Stimulated activated CD4-positive, alpha-beta T cell treated with anti-CD3 and anti-CD28 coated beads, TNF-alpha, amount 100 ng/mL, for 1 hour (primary cell): ENCODE measurements around the gene DNAJC5.

Experiments used
- DNase-seq, 3 donors: peaks; one replicate each; pipeline ENCODE4 v3.0.0-alpha.2; 2020; ENCODE audit warnings: low read depth in 3 of 3, low spot score in 1 of 3

The DNAJC5 gene

GRCh38 chr20:63883201-63883593 is 11.7 kb upstream of the DNAJC5 start:
- no peak for DNase-seq

- DNase-seq = no peak
Measured at GRCh38 chr20:63884506-63885263, 10.2 kb upstream of the DNAJC5 start.

GRCh38 chr20:63885264-63886053 is 9.5 kb upstream of the DNAJC5 start:
- no peak for DNase-seq

GRCh38 chr20:63886054-63886419 is 8.9 kb upstream of the DNAJC5 start:
- no peak for DNase-seq

- DNase-seq = no peak
Measured at GRCh38 chr20:63886921-63887320, 8.0 kb upstream of the DNAJC5 start.

- no peak for DNase-seq
Measured at GRCh38 chr20:63889241-63890200, 5.4 kb upstream of the DNAJC5 start.

GRCh38 chr20:63890201-63890576 is 4.7 kb upstream of the DNAJC5 start:
- DNase-seq = no peak

GRCh38 chr20:63890616-63891015 is 4.3 kb upstream of the DNAJC5 start:
- no peak for DNase-seq

GRCh38 chr20:63891061-63892002 is 3.6 kb upstream of the DNAJC5 start:
- DNase-seq = no peak

GRCh38 chr20:63892402-63892801 is 2.5 kb upstream of the DNAJC5 start:
- no peak for DNase-seq

- no peak for DNase-seq
Measured at GRCh38 chr20:63893999-63894357, 948 bp upstream of the DNAJC5 start.

GRCh38 chr20:63895202-63895951 is 451 bp downstream of the DNAJC5 start:
- no peak for DNase-seq

- no peak for DNase-seq
Measured at GRCh38 chr20:63895952-63896263, 982 bp downstream of the DNAJC5 start.

- no peak for DNase-seq
Measured at GRCh38 chr20:63896264-63897105, 1.6 kb downstream of the DNAJC5 start.

GRCh38 chr20:63897978-63898561 is 3.1 kb downstream of the DNAJC5 start:
- no peak for DNase-seq

GRCh38 chr20:63898882-63899558 is 4.1 kb downstream of the DNAJC5 start:
- DNase-seq = no peak

- no peak for DNase-seq
Measured at GRCh38 chr20:63900413-63900812, 5.5 kb downstream of the DNAJC5 start.
